IMR-90 (cell line): Measurements from ENCODE around the gene SARNP. TPM values are rescaled to one million over a fixed set of nuclear protein-coding genes. Genes with fewer than 3 reads are reported as not detected.

Source experiments
- ATAC-seq: fragments of 200-7000 bp; cut with Tn5 transposase; 2 replicates; pipeline ENCODE4 v1.9.1; 2020; ENCODE audit warnings: low read depth, mild to moderate bottlenecking, moderate library complexity
- BruUV-seq: library from RNA; stranded (reverse); fragments of 400-500 nt; replicated peaks from 2 replicates; lab custom pipeline; 2021; lab: Mats Ljungman, UMichigan
- CTCF ChIA-PET: fragments of 300-600 bp; formaldehyde crosslinking; extraction: SDS; loops from one replicate; lab custom pipeline; 2021; ENCODE audit warnings: antibody characterized with exemption; lab: Yijun Ruan, JAX
- POLR2A ChIA-PET: fragments of 300-600 bp; sonication (Branson Sonifier 250); formaldehyde crosslinking; loops from one replicate; lab custom pipeline; 2022; ENCODE audit warnings: antibody characterized with exemption; ENCODE audit not compliant: unreplicated experiment; lab: Charles Lee
- DNase-seq: peaks from one replicate; pipeline ENCODE4 v3.0.0; 2013
- H2AFZ ChIP-seq: replicated peaks from 2 replicates; pipeline ENCODE3; 2013; ENCODE audit warnings: low read length, mild to moderate bottlenecking; ENCODE audit not compliant: poor library complexity
- H2AK5ac ChIP-seq: 2 replicates; pipeline ENCODE4 v1.6.1; 2013; ENCODE audit warnings: low read depth, low read length, inconsistent platforms
- H2AK9ac ChIP-seq: replicated peaks from 2 replicates; pipeline ENCODE3; 2013; ENCODE audit warnings: mild to moderate bottlenecking, low read depth, low read length, moderate library complexity; ENCODE audit not compliant: poor library complexity
- H2BK120ac ChIP-seq: 2 replicates; pipeline ENCODE4 v1.6.1; 2013; ENCODE audit warnings: low read depth, low read length, inconsistent platforms
- H2BK15ac ChIP-seq: 3 replicates; pipeline ENCODE4 v1.6.1; 2013; ENCODE audit warnings: low read depth, low read length, inconsistent platforms
- H2BK20ac ChIP-seq: 2 replicates; pipeline ENCODE4 v1.6.1; 2013; ENCODE audit warnings: low read depth, mild to moderate bottlenecking, inconsistent platforms, low read length, moderate library complexity
- H2BK5ac ChIP-seq: 2 replicates; pipeline ENCODE4 v1.6.1; 2013; ENCODE audit warnings: mild to moderate bottlenecking, low read depth, low read length, inconsistent platforms; ENCODE audit not compliant: poor library complexity, severe bottlenecking
- H3K14ac ChIP-seq: replicated peaks from 2 replicates; pipeline ENCODE4 v1.6.1; 2013; ENCODE audit warnings: low read depth, low read length, inconsistent platforms
- H3K18ac ChIP-seq: 2 replicates; pipeline ENCODE4 v1.6.1; 2013; ENCODE audit warnings: low read depth, low read length, control low read depth
- H3K23ac ChIP-seq: 2 replicates; pipeline ENCODE4 v1.6.1; 2013; ENCODE audit warnings: low read depth, low read length, inconsistent platforms
- H3K27ac ChIP-seq: 2 replicates; pipeline ENCODE4 v1.5.1; 2013; ENCODE audit warnings: mild to moderate bottlenecking, control low read depth, low read length; ENCODE audit not compliant: insufficient read depth
- H3K27me3 ChIP-seq: 2 replicates; pipeline ENCODE4 v1.6.1; 2013; ENCODE audit warnings: low read length; ENCODE audit not compliant: control insufficient read depth, insufficient read depth
- H3K36me3 ChIP-seq: 2 replicates; pipeline ENCODE4 v1.6.1; 2013; ENCODE audit warnings: low read length, mixed read lengths; ENCODE audit not compliant: control insufficient read depth, insufficient read depth
- H3K4ac ChIP-seq: 2 replicates; pipeline ENCODE4 v1.6.1; 2013; ENCODE audit warnings: low read depth, low read length, inconsistent platforms
- H3K4me1 ChIP-seq: 2 replicates; pipeline ENCODE4 v1.6.1; 2013; ENCODE audit warnings: low read length, mixed read lengths; ENCODE audit not compliant: control insufficient read depth, insufficient read depth
- H3K4me2 ChIP-seq: 2 replicates; pipeline ENCODE4 v1.6.1; 2013; ENCODE audit warnings: low read depth, mild to moderate bottlenecking, control low read depth, low read length, moderate library complexity
- H3K4me3 ChIP-seq: 2 replicates; pipeline ENCODE4 v1.5.1; 2013; ENCODE audit warnings: low read depth, mild to moderate bottlenecking, control low read depth, low read length, moderate library complexity; ENCODE audit not compliant: insufficient read depth
- H3K56ac ChIP-seq: 2 replicates; pipeline ENCODE4 v1.6.1; 2013; ENCODE audit warnings: low read length, inconsistent platforms; ENCODE audit not compliant: insufficient read depth; ENCODE audit errors: extremely low read depth
- H3K79me1 ChIP-seq, 2 experiments: 2 replicates each; pipeline ENCODE4 v1.6.1; 2013; ENCODE audit warnings: low read length in 2 of 2, inconsistent platforms in 1 of 2, low read depth in 1 of 2
- H3K9ac ChIP-seq: 2 replicates; pipeline ENCODE4 v1.6.1; 2013; ENCODE audit warnings: low read depth, low read length, control low read depth
- H3K9me1 ChIP-seq: 2 replicates; pipeline ENCODE4 v1.6.1; 2013; ENCODE audit warnings: low read length, inconsistent platforms; ENCODE audit not compliant: insufficient read depth
- H3K9me3 ChIP-seq: 2 replicates; pipeline ENCODE4 v1.6.1; 2013; ENCODE audit warnings: low read length; ENCODE audit not compliant: control insufficient read depth, insufficient read depth
- H4K20me1 ChIP-seq: 2 replicates; pipeline ENCODE4 v1.6.1; 2013; ENCODE audit warnings: low read length, inconsistent platforms; ENCODE audit not compliant: insufficient read depth
- H4K5ac ChIP-seq: 2 replicates; pipeline ENCODE4 v1.6.1; 2013; ENCODE audit warnings: mild to moderate bottlenecking, low read depth, low read length, control low read depth
- H4K8ac ChIP-seq, 2 experiments: 2 replicates each; pipeline ENCODE4 v1.6.1; 2013; ENCODE audit warnings: low read depth in 2 of 2, low read length in 2 of 2, control low read depth in 1 of 2, inconsistent platforms in 1 of 2
- H4K91ac ChIP-seq: 2 replicates; pipeline ENCODE4 v1.6.1; 2013; ENCODE audit warnings: low read depth, low read length, inconsistent platforms; ENCODE audit not compliant: insufficient read depth
- RFX5 ChIP-seq: IDR thresholded peaks from 2 replicates; pipeline ENCODE4 v1.8.0; 2012; ENCODE audit warnings: low read depth, mild to moderate bottlenecking, low read length, moderate library complexity
- WGBS, 2 experiments: methylation state at CpG; one replicate each; pipeline versions ENCODE4 v1.1.5 to v1.1.7; 2013; ENCODE audit warnings: missing lambda C conversion rate in 2 of 2; ENCODE audit not compliant: insufficient read length in 1 of 2; ENCODE audit errors: extremely low coverage in 2 of 2; 5-methylcytosine and 5-hydroxymethylcytosine counted together
- dilution Hi-C: fragments of 300-500 bp; cut with HindIII; formaldehyde crosslinking; loops from one replicate; pipeline ENCODE4 v1.14.3; 2018; ENCODE audit warnings: low sequenced_read_pairs; ENCODE audit not compliant: unreplicated experiment
- in situ Hi-C: fragments of 300-500 bp; cut with MboI; formaldehyde crosslinking; loops from 3 replicates; pipeline ENCODE4 v1.14.3; 2019; ENCODE audit warnings: low sequenced_read_pairs, inconsistent platforms, mixed read lengths
- intact Hi-C: fragments of 100-400 bp; cut with micrococcal nuclease; formaldehyde crosslinking; loops from 2 replicates; pipeline ENCODE4 v1.10.0; 2022
- polyA plus RNA-seq, 3 experiments: library from polyadenylated mRNA; depleted of rRNA; stranded (reverse); fragments of >200 nt; gene quantifications; 2 replicates each; pipeline ENCODE4 v1.2.3, GENCODE V29; 2012; ENCODE audit warnings: low replicate concordance in 1 of 3
- total RNA-seq: library from RNA; depleted of rRNA; stranded (reverse); fragments of >200 nt; gene quantifications from 2 replicates; pipeline ENCODE4 v1.2.3, GENCODE V29; 2012

Gene SARNP
- total and polyA plus RNA-seq, 2 of the 4 experiments (the other 2 are of a cell fraction) = 46.8 to 103 TPM

DNA sequence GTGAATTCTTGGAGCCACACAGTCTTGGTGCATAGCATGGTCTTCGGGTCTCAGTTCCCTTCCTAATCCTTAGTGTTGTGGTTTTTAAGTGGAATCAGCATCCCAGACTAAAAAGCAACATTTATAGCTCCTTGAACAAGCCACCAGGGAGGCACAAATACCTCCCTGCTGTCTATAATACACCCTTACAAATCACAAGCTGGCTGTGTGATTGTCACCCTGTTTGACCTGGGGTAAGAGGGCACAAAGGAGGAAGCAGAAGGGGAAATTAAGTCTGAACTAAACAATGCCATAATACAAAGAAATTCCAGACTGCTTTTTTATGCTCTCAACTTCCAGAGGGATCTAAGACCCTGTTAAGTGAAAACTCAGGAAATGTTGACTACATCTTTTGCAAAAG is 32.9 kb upstream of the SARNP start:
- no peak overlapping the region for H3K23ac ChIP-seq
- H3K4me1 ChIP-seq = peaks cover 10% of the 10 kb centered on the region
- H4K5ac ChIP-seq = no peak overlapping the region
- WGBS, 2 experiments = no CpG with 5 or more reads among the region's 1 CpG
- dilution Hi-C loops (no loop called here), in situ Hi-C loops (no loop called here), intact Hi-C loops (loop anchor here (5.0 kb wide), 2 partner anchors 37 to 62 kb away; no protein-coding TSS in a partner anchor)
- H3K56ac ChIP-seq = no peak overlapping the region
- no peak overlapping the region for H3K4me3 ChIP-seq
- H3K27ac ChIP-seq = no peak overlapping the region
- no peak overlapping the region for H3K18ac ChIP-seq
- peaks cover 11% of the 10 kb centered on the region for H3K9me1 ChIP-seq
- no peaks in the 10 kb centered on the region for H3K36me3 ChIP-seq
- no peak overlapping the region for H2AK9ac ChIP-seq
- H3K9ac ChIP-seq = no peak overlapping the region
- DNase-seq (no peak), ATAC-seq (no peak)
- no peak overlapping the region for H2BK120ac ChIP-seq
- no peak overlapping the region for H2AK5ac ChIP-seq
- H2BK15ac ChIP-seq = no peak overlapping the region
- no peak overlapping the region for H3K4ac ChIP-seq
- peaks cover 4 to 8% of the 10 kb centered on the region in 2 experiments for H3K79me1 ChIP-seq
- H4K20me1 ChIP-seq = no peaks in the 10 kb centered on the region
- BruUV-seq = no TSS peak
- H4K8ac ChIP-seq = peak overlapping the region in 1 of 2 experiments; percentile 39; a peak in 1 of 4 replicates
- ChIA-PET CTCF (no interaction called here), POLR2A (interaction anchor here (0.9 kb wide), 1 partner anchor 18 kb away, joined by 3 read pairs; no protein-coding TSS in a partner anchor)
- peak overlapping the region; percentile 61 for H2AFZ ChIP-seq
- no peak overlapping the region for H2BK5ac ChIP-seq
- H3K9me3 ChIP-seq = no peaks in the 10 kb centered on the region
- no peak overlapping the region for H3K14ac ChIP-seq
- no peak overlapping the region for H3K4me2 ChIP-seq
- H2BK20ac ChIP-seq = no peak overlapping the region
- TF ChIP-seq RFX5 = no peak
- H3K27me3 ChIP-seq = no peaks in the 10 kb centered on the region
- 0 out of 2 replicates have a peak overlapping the region, but pooled peaks have one; percentile 15 for H4K91ac ChIP-seq
